ENCODE results near the gene CNIH3. TPM values are rescaled to one million over a fixed set of nuclear protein-coding genes. Genes with fewer than 3 reads are reported as not detected.

Gene CNIH3
- total RNA-seq, 1 experiment from 2014 or later: 3.7 TPM

DNA sequence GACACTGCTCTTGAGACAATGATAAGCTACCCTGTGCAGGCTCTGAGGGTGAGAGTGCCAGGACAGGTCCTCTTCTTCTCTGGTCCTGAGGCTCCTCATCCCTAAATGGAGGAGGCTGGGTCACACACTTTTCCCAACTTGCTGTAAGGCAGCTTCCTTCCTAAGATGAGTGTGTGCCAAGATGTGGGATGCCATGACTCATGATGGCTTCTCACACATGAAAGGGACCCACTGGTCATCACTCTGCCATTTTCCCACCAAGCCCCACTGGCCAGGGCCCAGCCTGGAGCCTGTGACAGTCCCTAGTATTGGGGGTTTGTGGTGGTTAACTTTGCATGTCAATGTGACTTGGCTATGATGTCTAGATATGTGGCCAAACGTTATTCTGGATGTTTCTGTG, 54.4 kb downstream of the CNIH3 start:
- H3K36me3 ChIP-seq (ENCODE audit: control insufficient read depth, insufficient read depth, low read length): no peaks in the 10 kb centered on the region
- DNase-seq (ENCODE audit: low read depth, low spot score) (no peak), ATAC-seq (no peak)
- intact Hi-C loops (cut with micrococcal nuclease; ENCODE audit: unreplicated experiment) (no loop called here), in situ Hi-C loops (cut with HindIII; ENCODE audit: low pct_unique_long_range_greater_than_20kb, low sequenced_read_pairs) (no loop called here)
- no peak overlapping the region for H3K4me3 ChIP-seq (ENCODE audit: low read depth in 2 of 2, low read length in 2 of 2)
- H3K9me3 ChIP-seq (ENCODE audit: control insufficient read depth, insufficient read depth, low read depth, low read length): no peaks in the 10 kb centered on the region
- ChIA-PET POLR2A (no interaction called here), CTCF (no interaction called here)
- no TSS peak for BruUV-seq (replicated peaks)
- no peaks in the 10 kb centered on the region for H3K4me1 ChIP-seq (ENCODE audit: control insufficient read depth, insufficient read depth, low read length)
- H3K27me3 ChIP-seq (ENCODE audit: control insufficient read depth, insufficient read depth, low read length): peaks cover 2% of the 10 kb centered on the region
- H3K27ac ChIP-seq (ENCODE audit: low read length): no peak overlapping the region
- TF ChIP-seq, protein P1, sequence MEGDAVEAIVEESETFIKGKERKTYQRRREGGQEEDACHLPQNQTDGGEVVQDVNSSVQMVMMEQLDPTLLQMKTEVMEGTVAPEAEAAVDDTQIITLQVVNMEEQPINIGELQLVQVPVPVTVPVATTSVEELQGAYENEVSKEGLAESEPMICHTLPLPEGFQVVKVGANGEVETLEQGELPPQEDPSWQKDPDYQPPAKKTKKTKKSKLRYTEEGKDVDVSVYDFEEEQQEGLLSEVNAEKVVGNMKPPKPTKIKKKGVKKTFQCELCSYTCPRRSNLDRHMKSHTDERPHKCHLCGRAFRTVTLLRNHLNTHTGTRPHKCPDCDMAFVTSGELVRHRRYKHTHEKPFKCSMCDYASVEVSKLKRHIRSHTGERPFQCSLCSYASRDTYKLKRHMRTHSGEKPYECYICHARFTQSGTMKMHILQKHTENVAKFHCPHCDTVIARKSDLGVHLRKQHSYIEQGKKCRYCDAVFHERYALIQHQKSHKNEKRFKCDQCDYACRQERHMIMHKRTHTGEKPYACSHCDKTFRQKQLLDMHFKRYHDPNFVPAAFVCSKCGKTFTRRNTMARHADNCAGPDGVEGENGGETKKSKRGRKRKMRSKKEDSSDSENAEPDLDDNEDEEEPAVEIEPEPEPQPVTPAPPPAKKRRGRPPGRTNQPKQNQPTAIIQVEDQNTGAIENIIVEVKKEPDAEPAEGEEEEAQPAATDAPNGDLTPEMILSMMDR (IDR thresholded peaks at IDR 0.05): no peak
- TF ChIP-seq POLR2AphosphoS5 (IDR thresholded peaks at IDR 0.05; ENCODE audit: low read depth, low read length): no peak
- no peak for TF ChIP-seq SIN3A (IDR thresholded peaks at IDR 0.05; ENCODE audit: borderline replicate concordance, insufficient read depth, low read depth, low read length)
- no peak for TF ChIP-seq TCF7L2 (IDR thresholded peaks at IDR 0.05; ENCODE audit: low read depth, low read length)
- TF ChIP-seq, protein P2, sequence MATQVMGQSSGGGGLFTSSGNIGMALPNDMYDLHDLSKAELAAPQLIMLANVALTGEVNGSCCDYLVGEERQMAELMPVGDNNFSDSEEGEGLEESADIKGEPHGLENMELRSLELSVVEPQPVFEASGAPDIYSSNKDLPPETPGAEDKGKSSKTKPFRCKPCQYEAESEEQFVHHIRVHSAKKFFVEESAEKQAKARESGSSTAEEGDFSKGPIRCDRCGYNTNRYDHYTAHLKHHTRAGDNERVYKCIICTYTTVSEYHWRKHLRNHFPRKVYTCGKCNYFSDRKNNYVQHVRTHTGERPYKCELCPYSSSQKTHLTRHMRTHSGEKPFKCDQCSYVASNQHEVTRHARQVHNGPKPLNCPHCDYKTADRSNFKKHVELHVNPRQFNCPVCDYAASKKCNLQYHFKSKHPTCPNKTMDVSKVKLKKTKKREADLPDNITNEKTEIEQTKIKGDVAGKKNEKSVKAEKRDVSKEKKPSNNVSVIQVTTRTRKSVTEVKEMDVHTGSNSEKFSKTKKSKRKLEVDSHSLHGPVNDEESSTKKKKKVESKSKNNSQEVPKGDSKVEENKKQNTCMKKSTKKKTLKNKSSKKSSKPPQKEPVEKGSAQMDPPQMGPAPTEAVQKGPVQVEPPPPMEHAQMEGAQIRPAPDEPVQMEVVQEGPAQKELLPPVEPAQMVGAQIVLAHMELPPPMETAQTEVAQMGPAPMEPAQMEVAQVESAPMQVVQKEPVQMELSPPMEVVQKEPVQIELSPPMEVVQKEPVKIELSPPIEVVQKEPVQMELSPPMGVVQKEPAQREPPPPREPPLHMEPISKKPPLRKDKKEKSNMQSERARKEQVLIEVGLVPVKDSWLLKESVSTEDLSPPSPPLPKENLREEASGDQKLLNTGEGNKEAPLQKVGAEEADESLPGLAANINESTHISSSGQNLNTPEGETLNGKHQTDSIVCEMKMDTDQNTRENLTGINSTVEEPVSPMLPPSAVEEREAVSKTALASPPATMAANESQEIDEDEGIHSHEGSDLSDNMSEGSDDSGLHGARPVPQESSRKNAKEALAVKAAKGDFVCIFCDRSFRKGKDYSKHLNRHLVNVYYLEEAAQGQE (IDR thresholded peaks at IDR 0.05; ENCODE audit: insufficient read depth in 1 of 2, low read depth in 2 of 2, low read length in 1 of 2): no peak

DNA sequence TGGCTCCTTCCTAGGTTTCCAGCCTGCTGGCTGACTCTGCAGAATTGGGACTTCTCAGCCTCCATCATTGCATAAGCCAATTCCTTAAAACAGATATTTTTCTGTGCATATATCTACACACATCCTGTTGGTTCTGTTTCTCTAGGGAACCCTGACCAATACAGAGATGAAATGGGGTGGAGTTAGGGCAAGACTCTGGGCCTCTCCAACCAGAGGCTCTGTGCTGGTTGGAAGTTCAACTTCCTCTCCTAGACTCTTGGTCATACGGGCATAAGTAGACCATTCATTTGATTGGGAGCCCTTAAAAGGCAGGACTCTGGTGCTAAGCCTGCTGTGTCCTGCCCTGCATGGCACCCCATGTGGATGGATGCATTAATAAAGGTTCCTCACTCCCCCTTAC, 55.0 kb downstream of the CNIH3 start:
- Histone ChIP-seq H3K36me3 (ENCODE audit: control insufficient read depth, insufficient read depth, low read length) (no peaks in the 10 kb centered on the region), H3K27ac (ENCODE audit: low read length) (no peak overlapping the region), H3K9me3 (ENCODE audit: control insufficient read depth, insufficient read depth, low read depth, low read length) (no peaks in the 10 kb centered on the region), H3K4me1 (ENCODE audit: control insufficient read depth, insufficient read depth, low read length) (no peaks in the 10 kb centered on the region), H3K4me3 (ENCODE audit: low read depth in 2 of 2, low read length in 2 of 2) (no peak overlapping the region), H3K27me3 (ENCODE audit: control insufficient read depth, insufficient read depth, low read length) (peaks cover 2% of the 10 kb centered on the region)
- intact Hi-C loops (cut with micrococcal nuclease; ENCODE audit: unreplicated experiment): no loop called here
- DNase-seq (ENCODE audit: low read depth, low spot score) (no peak), ATAC-seq (no peak)
- in situ Hi-C loops (cut with HindIII; ENCODE audit: low pct_unique_long_range_greater_than_20kb, low sequenced_read_pairs): no loop called here
- CTCF ChIA-PET: no interaction called here
- TF ChIP-seq, protein P1 (IDR thresholded peaks at IDR 0.05): no peak
- TF ChIP-seq, protein P2 (IDR thresholded peaks at IDR 0.05; ENCODE audit: insufficient read depth in 1 of 2, low read depth in 2 of 2, low read length in 1 of 2): no peak
- TF ChIP-seq SIN3A (IDR thresholded peaks at IDR 0.05; ENCODE audit: borderline replicate concordance, insufficient read depth, low read depth, low read length) (no peak), TCF7L2 (IDR thresholded peaks at IDR 0.05; ENCODE audit: low read depth, low read length) (no peak), POLR2AphosphoS5 (IDR thresholded peaks at IDR 0.05; ENCODE audit: low read depth, low read length) (no peak)
- POLR2A ChIA-PET: no interaction called here
- BruUV-seq (replicated peaks): no TSS peak
